ENCODE data around the gene PLSCR4.

PLSCR4 gene

GRCh38 chr3:146189519-146190173, 61.3 kb downstream of the PLSCR4 start:
- no peaks in the 10 kb centered on the region for H3K4me1 ChIP-seq (ENCODE audit: control insufficient read depth, insufficient read depth, low read length)
- H3K36me3 ChIP-seq (ENCODE audit: control insufficient read depth, insufficient read depth, low read length): no peaks in the 10 kb centered on the region
- no peak overlapping the region for H3K4me3 ChIP-seq (ENCODE audit: low read depth, low read length)
- no peak overlapping the region for H3K27ac ChIP-seq (ENCODE audit: low read depth, low read length)
- no peaks in the 10 kb centered on the region for H3K9me3 ChIP-seq (ENCODE audit: control insufficient read depth, insufficient read depth, low read length)
- no peaks in the 10 kb centered on the region for H3K27me3 ChIP-seq (ENCODE audit: control insufficient read depth, insufficient read depth, low read length)
- no peak overlapping the region for H3K9ac ChIP-seq (ENCODE audit: low read depth, low read length)

GRCh38 chr3:146187334-146187950, 63.5 kb downstream of the PLSCR4 start:
- H3K4me3 ChIP-seq (ENCODE audit: low read depth, low read length): no peak overlapping the region
- H3K9ac ChIP-seq (ENCODE audit: low read depth, low read length): no peak overlapping the region
- H3K27ac ChIP-seq (ENCODE audit: low read depth, low read length): no peak overlapping the region

GRCh38 chr3:146184241-146185015, 66.5 kb downstream of the PLSCR4 start:
- H3K36me3 ChIP-seq (ENCODE audit: control insufficient read depth, insufficient read depth, low read length): no peaks in the 10 kb centered on the region
- no peaks in the 10 kb centered on the region for H3K4me1 ChIP-seq (ENCODE audit: control insufficient read depth, insufficient read depth, low read length)
- no peak overlapping the region for H3K27ac ChIP-seq (ENCODE audit: low read depth, low read length)
- no peaks in the 10 kb centered on the region for H3K27me3 ChIP-seq (ENCODE audit: control insufficient read depth, insufficient read depth, low read length)
- no peak overlapping the region for H3K9ac ChIP-seq (ENCODE audit: low read depth, low read length)
- no peaks in the 10 kb centered on the region for H3K9me3 ChIP-seq (ENCODE audit: control insufficient read depth, insufficient read depth, low read length)
- no peak overlapping the region for H3K4me3 ChIP-seq (ENCODE audit: low read depth, low read length)

More at GRCh38 chr3:146187334-146187950, 63.5 kb downstream of the PLSCR4 start:
- H3K4me1 ChIP-seq (ENCODE audit: control insufficient read depth, insufficient read depth, low read length): no peaks in the 10 kb centered on the region
- H3K27me3 ChIP-seq (ENCODE audit: control insufficient read depth, insufficient read depth, low read length): no peaks in the 10 kb centered on the region
- H3K9me3 ChIP-seq (ENCODE audit: control insufficient read depth, insufficient read depth, low read length): no peaks in the 10 kb centered on the region
- H3K36me3 ChIP-seq (ENCODE audit: control insufficient read depth, insufficient read depth, low read length): no peaks in the 10 kb centered on the region

- no peak overlapping the region for H3K4me3 ChIP-seq (ENCODE audit: low read depth, low read length)
- H3K9me3 ChIP-seq (ENCODE audit: control insufficient read depth, insufficient read depth, low read length): no peaks in the 10 kb centered on the region
- no peak overlapping the region for H3K9ac ChIP-seq (ENCODE audit: low read depth, low read length)
- H3K27ac ChIP-seq (ENCODE audit: low read depth, low read length): no peak overlapping the region
- H3K36me3 ChIP-seq (ENCODE audit: control insufficient read depth, insufficient read depth, low read length): no peaks in the 10 kb centered on the region
- H3K27me3 ChIP-seq (ENCODE audit: control insufficient read depth, insufficient read depth, low read length): no peaks in the 10 kb centered on the region
- no peaks in the 10 kb centered on the region for H3K4me1 ChIP-seq (ENCODE audit: control insufficient read depth, insufficient read depth, low read length)
Measured at GRCh38 chr3:146181216-146181615, 69.7 kb downstream of the PLSCR4 start.

GRCh38 chr3:146180376-146180775, 70.5 kb downstream of the PLSCR4 start:
- H3K9me3 ChIP-seq (ENCODE audit: control insufficient read depth, insufficient read depth, low read length): no peaks in the 10 kb centered on the region
- H3K4me3 ChIP-seq (ENCODE audit: low read depth, low read length): no peak overlapping the region
- H3K9ac ChIP-seq (ENCODE audit: low read depth, low read length): no peak overlapping the region
- H3K27me3 ChIP-seq (ENCODE audit: control insufficient read depth, insufficient read depth, low read length): no peaks in the 10 kb centered on the region
- no peaks in the 10 kb centered on the region for H3K36me3 ChIP-seq (ENCODE audit: control insufficient read depth, insufficient read depth, low read length)
- no peak overlapping the region for H3K27ac ChIP-seq (ENCODE audit: low read depth, low read length)
- H3K4me1 ChIP-seq (ENCODE audit: control insufficient read depth, insufficient read depth, low read length): no peaks in the 10 kb centered on the region

GRCh38 chr3:146178006-146178689, 72.8 kb downstream of the PLSCR4 start:
- Histone ChIP-seq H3K4me3 (ENCODE audit: low read depth, low read length) (no peak overlapping the region), H3K9ac (ENCODE audit: low read depth, low read length) (no peak overlapping the region), H3K27ac (ENCODE audit: low read depth, low read length) (no peak overlapping the region), H3K4me1 (ENCODE audit: control insufficient read depth, insufficient read depth, low read length) (no peaks in the 10 kb centered on the region), H3K36me3 (ENCODE audit: control insufficient read depth, insufficient read depth, low read length) (no peaks in the 10 kb centered on the region), H3K27me3 (ENCODE audit: control insufficient read depth, insufficient read depth, low read length) (no peaks in the 10 kb centered on the region), H3K9me3 (ENCODE audit: control insufficient read depth, insufficient read depth, low read length) (no peaks in the 10 kb centered on the region)

GRCh38 chr3:146177519-146177918, 73.4 kb downstream of the PLSCR4 start:
- H3K27me3 ChIP-seq (ENCODE audit: control insufficient read depth, insufficient read depth, low read length): no peaks in the 10 kb centered on the region
- H3K9me3 ChIP-seq (ENCODE audit: control insufficient read depth, insufficient read depth, low read length): no peaks in the 10 kb centered on the region
- H3K9ac ChIP-seq (ENCODE audit: low read depth, low read length): no peak overlapping the region
- H3K27ac ChIP-seq (ENCODE audit: low read depth, low read length): no peak overlapping the region
- H3K4me1 ChIP-seq (ENCODE audit: control insufficient read depth, insufficient read depth, low read length): no peaks in the 10 kb centered on the region
- no peaks in the 10 kb centered on the region for H3K36me3 ChIP-seq (ENCODE audit: control insufficient read depth, insufficient read depth, low read length)
- no peak overlapping the region for H3K4me3 ChIP-seq (ENCODE audit: low read depth, low read length)

GRCh38 chr3:146177072-146177471, 73.8 kb downstream of the PLSCR4 start:
- Histone ChIP-seq H3K27ac (ENCODE audit: low read depth, low read length) (no peak overlapping the region), H3K27me3 (ENCODE audit: control insufficient read depth, insufficient read depth, low read length) (no peaks in the 10 kb centered on the region), H3K9me3 (ENCODE audit: control insufficient read depth, insufficient read depth, low read length) (no peaks in the 10 kb centered on the region), H3K4me1 (ENCODE audit: control insufficient read depth, insufficient read depth, low read length) (no peaks in the 10 kb centered on the region), H3K9ac (ENCODE audit: low read depth, low read length) (no peak overlapping the region), H3K36me3 (ENCODE audit: control insufficient read depth, insufficient read depth, low read length) (no peaks in the 10 kb centered on the region), H3K4me3 (ENCODE audit: low read depth, low read length) (no peak overlapping the region)

- Histone ChIP-seq H3K27me3 (ENCODE audit: control insufficient read depth, insufficient read depth, low read length) (no peaks in the 10 kb centered on the region), H3K27ac (ENCODE audit: low read depth, low read length) (no peak overlapping the region), H3K4me3 (ENCODE audit: low read depth, low read length) (no peak overlapping the region), H3K36me3 (ENCODE audit: control insufficient read depth, insufficient read depth, low read length) (no peaks in the 10 kb centered on the region), H3K9ac (ENCODE audit: low read depth, low read length) (no peak overlapping the region), H3K4me1 (ENCODE audit: control insufficient read depth, insufficient read depth, low read length) (no peaks in the 10 kb centered on the region), H3K9me3 (ENCODE audit: control insufficient read depth, insufficient read depth, low read length) (no peaks in the 10 kb centered on the region)
Measured at GRCh38 chr3:146172586-146172985, 78.3 kb downstream of the PLSCR4 start.

- Histone ChIP-seq H3K4me3 (ENCODE audit: low read depth, low read length) (no peak overlapping the region), H3K9me3 (ENCODE audit: control insufficient read depth, insufficient read depth, low read length) (no peaks in the 10 kb centered on the region), H3K4me1 (ENCODE audit: control insufficient read depth, insufficient read depth, low read length) (no peaks in the 10 kb centered on the region), H3K36me3 (ENCODE audit: control insufficient read depth, insufficient read depth, low read length) (no peaks in the 10 kb centered on the region), H3K9ac (ENCODE audit: low read depth, low read length) (no peak overlapping the region), H3K27ac (ENCODE audit: low read depth, low read length) (no peak overlapping the region), H3K27me3 (ENCODE audit: control insufficient read depth, insufficient read depth, low read length) (no peaks in the 10 kb centered on the region)
Measured at GRCh38 chr3:146170591-146170990, 80.3 kb downstream of the PLSCR4 start.

GRCh38 chr3:146169891-146170290, 81.0 kb downstream of the PLSCR4 start:
- Histone ChIP-seq H3K4me1 (ENCODE audit: control insufficient read depth, insufficient read depth, low read length) (peaks cover 5% of the 10 kb centered on the region), H3K9me3 (ENCODE audit: control insufficient read depth, insufficient read depth, low read length) (no peaks in the 10 kb centered on the region), H3K4me3 (ENCODE audit: low read depth, low read length) (no peak overlapping the region), H3K27me3 (ENCODE audit: control insufficient read depth, insufficient read depth, low read length) (no peaks in the 10 kb centered on the region), H3K36me3 (ENCODE audit: control insufficient read depth, insufficient read depth, low read length) (no peaks in the 10 kb centered on the region), H3K9ac (ENCODE audit: low read depth, low read length) (no peak overlapping the region), H3K27ac (ENCODE audit: low read depth, low read length) (no peak overlapping the region)

All from HUES48 (cell line).